Fibroblast of lung (primary cell): Measurements from ENCODE around the gene PTPN23. TPM values are rescaled to one million over a fixed set of nuclear protein-coding genes. Genes with fewer than 3 reads are reported as not detected.

Experiments used
- DNase-seq, 2 donors: peaks; one replicate each; pipeline versions ENCODE4 v3.0.0 to v3.0.0-alpha.2; 2010; ENCODE audit warnings: low read depth in 2 of 2
- H2AFZ ChIP-seq: 2 replicates; pipeline ENCODE4 v1.5.1; 2012; ENCODE audit warnings: low read length, control low read depth, inconsistent platforms
- H3K27ac ChIP-seq: 2 replicates; pipeline ENCODE4 v1.5.1; 2011; ENCODE audit warnings: low read length, control low read depth; ENCODE audit not compliant: insufficient read depth
- H3K27me3 ChIP-seq: 2 replicates; pipeline ENCODE4 v1.5.1; 2011; ENCODE audit warnings: mild to moderate bottlenecking, low read length; ENCODE audit not compliant: control insufficient read depth, insufficient read depth
- H3K36me3 ChIP-seq: 2 replicates; pipeline ENCODE4 v1.5.1; 2011; ENCODE audit warnings: low read length; ENCODE audit not compliant: control insufficient read depth, insufficient read depth
- H3K4me1 ChIP-seq: 2 replicates; pipeline ENCODE4 v1.5.1; 2011; ENCODE audit warnings: low read length; ENCODE audit not compliant: control insufficient read depth, insufficient read depth; ENCODE audit errors: extremely low read depth
- H3K4me2 ChIP-seq: 2 replicates; pipeline ENCODE4 v1.5.1; 2011; ENCODE audit warnings: low read length, control low read depth; ENCODE audit not compliant: insufficient read depth; ENCODE audit errors: extremely low read depth
- H3K4me3 ChIP-seq, 4 experiments: fragments of 200-600 bp in 1 of 4; sonication (generic) in 1 of 4; replicated peaks in 1 of 4; 2 replicates each; pipeline ENCODE4 v1.5.1; 2011 to 2016; ENCODE audit warnings: low read length in 4 of 4, low read depth in 3 of 4, mild to moderate bottlenecking in 3 of 4, control low read depth in 2 of 4, inconsistent platforms in 1 of 4, mixed read lengths in 1 of 4; ENCODE audit not compliant: insufficient read depth in 1 of 4; ENCODE audit errors: control extremely low read depth in 1 of 4
- H3K79me2 ChIP-seq: 2 replicates; pipeline ENCODE4 v1.5.1; 2012; ENCODE audit warnings: mild to moderate bottlenecking, low read length, inconsistent platforms; ENCODE audit not compliant: control insufficient read depth, insufficient read depth
- H3K9ac ChIP-seq: 2 replicates; pipeline ENCODE4 v1.5.1; 2011; ENCODE audit warnings: mild to moderate bottlenecking, low read length, control low read depth; ENCODE audit not compliant: insufficient read depth
- H3K9me3 ChIP-seq: 2 replicates; pipeline ENCODE4 v1.5.1; 2012; ENCODE audit warnings: low read depth, low read length; ENCODE audit not compliant: control insufficient read depth, insufficient read depth
- H4K20me1 ChIP-seq: 2 replicates; pipeline ENCODE4 v1.5.1; 2011; ENCODE audit warnings: low read length; ENCODE audit not compliant: control insufficient read depth, insufficient read depth; ENCODE audit errors: extremely low read depth
- CTCF ChIP-seq, 2 donors: IDR thresholded peaks in 1 of 2; conservative IDR thresholded peaks in 1 of 2; 1 replicate in 1 of 2; 2 replicates in 1 of 2; pipeline ENCODE4 v1.5.1; 2011 to 2012; ENCODE audit warnings: low read length in 2 of 2, control low read depth in 1 of 2, inconsistent platforms in 1 of 2, low read depth in 1 of 2, mild to moderate bottlenecking in 1 of 2
- EZH2 ChIP-seq: IDR thresholded peaks from 2 replicates; pipeline ENCODE4 v1.5.1; 2012; ENCODE audit warnings: low read length, control low read depth, mild to moderate bottlenecking; ENCODE audit errors: missing control alignments
- polyA plus RNA-seq, 2 donors: library from polyadenylated mRNA; depleted of rRNA in 1 of 2; stranded (reverse) in 1 of 2; unstranded in 1 of 2; fragments of >200 nt; gene quantifications; 2 replicates each; pipeline ENCODE4 v1.2.1, GENCODE V29; 2011 to 2012; ENCODE audit warnings: missing spikeins in 1 of 2
- total RNA-seq: library from RNA; depleted of rRNA; stranded (reverse); fragments of >200 nt; gene quantifications from 2 replicates; pipeline ENCODE4 v1.2.1, GENCODE V29; 2014

PTPN23 gene
- total and polyA plus RNA-seq, 2 donors (not counting 1 experiment from before 2014, with no cell fraction given): 1.5 to 19.7 TPM

DNA sequence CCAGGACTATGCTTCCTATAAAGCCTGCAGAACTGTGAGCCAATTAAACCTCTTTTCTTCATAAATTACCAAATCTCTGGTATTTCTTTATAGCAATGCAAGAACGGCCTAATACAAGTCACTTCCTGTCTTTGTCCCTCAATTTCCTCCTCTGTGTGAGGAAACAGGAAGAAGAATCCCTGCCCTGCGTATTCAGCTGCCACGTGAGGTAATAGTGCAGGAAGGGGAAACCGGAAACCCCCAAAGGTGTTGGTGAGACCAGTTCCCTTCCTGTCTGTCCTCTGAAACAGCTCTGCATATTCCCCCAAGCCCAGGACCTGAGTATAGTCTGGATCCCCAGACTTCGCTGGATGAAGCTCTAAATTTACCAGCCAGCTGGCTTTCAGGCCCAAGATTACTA lies 18.1 kb upstream of the PTPN23 start:
- DNase-seq: no peak
- H3K9ac ChIP-seq: no peak overlapping the region
- H3K27ac ChIP-seq: no peak overlapping the region
- H3K27me3 ChIP-seq: no peaks in the 10 kb centered on the region
- H3K36me3 ChIP-seq: no peaks in the 10 kb centered on the region
- H3K79me2 ChIP-seq: no peaks in the 10 kb centered on the region
- H4K20me1 ChIP-seq: no peaks in the 10 kb centered on the region
- no peak overlapping the region for H3K4me2 ChIP-seq
- no peaks in the 10 kb centered on the region for H3K9me3 ChIP-seq
- no peak overlapping the region for H2AFZ ChIP-seq
- TF ChIP-seq CTCF (conservative IDR thresholded peaks at IDR 0.05 in 1 of 2, IDR thresholded peaks at IDR 0.05 in 1 of 2; ENCODE audit: low read depth in 1 of 2, low read length in 2 of 2) (no peak), EZH2 (no peak)
- no peak overlapping the region for H3K4me3 ChIP-seq
- peaks cover 3% of the 10 kb centered on the region for H3K4me1 ChIP-seq

- DNase-seq: peak; percentile 78 to 83
- peak overlapping the region; percentile 40 for H3K4me2 ChIP-seq
- H3K9me3 ChIP-seq: no peaks in the 10 kb centered on the region
- TF ChIP-seq EZH2: no peak
- no peaks in the 10 kb centered on the region for H3K36me3 ChIP-seq
- no peak overlapping the region for H3K27ac ChIP-seq
- peaks cover 3% of the 10 kb centered on the region for H3K4me1 ChIP-seq
- no peak overlapping the region for H3K4me3 ChIP-seq
- H2AFZ ChIP-seq: no peak overlapping the region
- H3K27me3 ChIP-seq: peaks cover 2% of the 10 kb centered on the region
- H3K79me2 ChIP-seq: no peaks in the 10 kb centered on the region
- H3K9ac ChIP-seq: no peak overlapping the region
- no peaks in the 10 kb centered on the region for H4K20me1 ChIP-seq
Observed at GRCh38 chr3:47365213-47366153, 15.3 kb upstream of the PTPN23 start.

DNA sequence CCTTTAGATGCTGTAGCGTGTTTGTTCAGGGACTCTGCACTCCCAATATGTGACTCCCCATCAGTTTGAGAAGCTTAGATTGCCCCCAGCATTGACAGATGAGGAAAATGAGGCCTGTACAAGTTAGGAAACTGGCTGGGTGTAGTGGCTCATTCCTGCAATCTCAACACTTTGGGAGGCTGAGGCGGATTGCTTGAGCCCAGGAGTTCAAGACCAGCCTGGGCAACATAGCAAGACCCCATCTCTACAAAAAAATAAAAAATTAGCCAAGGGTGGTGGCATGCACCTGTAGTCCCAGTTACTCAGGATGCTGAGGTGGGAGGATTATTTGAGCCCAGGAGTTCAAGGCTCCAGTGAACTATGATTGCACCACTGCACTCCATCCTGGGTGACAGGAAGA lies 14.0 kb upstream of the PTPN23 start:
- no peak overlapping the region for H3K4me3 ChIP-seq
- no peak for DNase-seq
- no peak overlapping the region for H2AFZ ChIP-seq
- TF ChIP-seq EZH2 (no peak), CTCF (conservative IDR thresholded peaks at IDR 0.05 in 1 of 2, IDR thresholded peaks at IDR 0.05 in 1 of 2; ENCODE audit: low read depth in 1 of 2, low read length in 2 of 2) (no peak)
- peaks cover 3% of the 10 kb centered on the region for H3K4me1 ChIP-seq
- H4K20me1 ChIP-seq: no peaks in the 10 kb centered on the region
- no peak overlapping the region for H3K9ac ChIP-seq
- H3K27me3 ChIP-seq: peaks cover 2% of the 10 kb centered on the region
- H3K79me2 ChIP-seq: no peaks in the 10 kb centered on the region
- H3K36me3 ChIP-seq: no peaks in the 10 kb centered on the region
- no peak overlapping the region for H3K27ac ChIP-seq
- no peak overlapping the region for H3K4me2 ChIP-seq
- no peaks in the 10 kb centered on the region for H3K9me3 ChIP-seq
